ENCODE data around the gene MLKL. TPM values are rescaled to one million over a fixed set of nuclear protein-coding genes. Genes with fewer than 3 reads are reported as not detected.
A peak's percentile ranks its signal among the peaks of the same experiment; 100 is the strongest.
"Not testable (repeated sequence)": the region's sequence is repeated elsewhere in the genome, so short reads cannot be mapped to it uniquely, and the experiment has no call there.

MLKL gene
- total RNA-seq, 1 experiment from 2014 or later: not detected

- H3K9me3 ChIP-seq (replicated peaks): no peaks in the 10 kb centered on the region
- no peak for DNase-seq
- H3K4me3 ChIP-seq: no peak overlapping the region
- H3K4me1 ChIP-seq: no peaks in the 10 kb centered on the region
- H3K27me3 ChIP-seq: no peaks in the 10 kb centered on the region
- H3K36me3 ChIP-seq: peaks cover 44% of the 10 kb centered on the region
- no peak overlapping the region for H3K27ac ChIP-seq
Observed at GRCh38 chr16:74657870-74658642, 42.6 kb downstream of the MLKL start.

- H3K36me3 ChIP-seq: peaks cover 34% of the 10 kb centered on the region
- H3K27me3 ChIP-seq: no peaks in the 10 kb centered on the region
- no peaks in the 10 kb centered on the region for H3K9me3 ChIP-seq (replicated peaks)
- no peak for DNase-seq
- no peak overlapping the region for H3K4me3 ChIP-seq
- no peak overlapping the region for H3K27ac ChIP-seq
- H3K4me1 ChIP-seq: no peaks in the 10 kb centered on the region
Observed at GRCh38 chr16:74654536-74655050, 46.1 kb downstream of the MLKL start.

GRCh38 chr16:74652883-74653282 lies 47.8 kb downstream of the MLKL start:
- H3K36me3 ChIP-seq: peaks cover 25% of the 10 kb centered on the region
- H3K9me3 ChIP-seq (replicated peaks); H3K4me3 ChIP-seq; H3K27me3 ChIP-seq; H3K4me1 ChIP-seq; DNase-seq; H3K27ac ChIP-seq: not testable (repeated sequence)

GRCh38 chr16:74652249-74652648 lies 48.4 kb downstream of the MLKL start:
- Histone ChIP-seq H3K36me3 (peaks cover 29% of the 10 kb centered on the region), H3K4me3 (no peak overlapping the region), H3K27ac (no peak overlapping the region), H3K9me3 (replicated peaks) (no peaks in the 10 kb centered on the region), H3K4me1 (no peaks in the 10 kb centered on the region), H3K27me3 (no peaks in the 10 kb centered on the region)
- no peak for DNase-seq

- Histone ChIP-seq H3K36me3 (peaks cover 25% of the 10 kb centered on the region), H3K4me1 (no peaks in the 10 kb centered on the region), H3K27me3 (no peaks in the 10 kb centered on the region), H3K4me3 (no peak overlapping the region), H3K9me3 (replicated peaks) (no peaks in the 10 kb centered on the region), H3K27ac (no peak overlapping the region)
- DNase-seq: no peak
Observed at GRCh38 chr16:74651841-74652240, 48.8 kb downstream of the MLKL start.

GRCh38 chr16:74650966-74651567 lies 49.6 kb downstream of the MLKL start:
- Histone ChIP-seq H3K9me3 (replicated peaks) (no peaks in the 10 kb centered on the region), H3K27ac (no peak overlapping the region), H3K36me3 (peaks cover 25% of the 10 kb centered on the region), H3K4me1 (no peaks in the 10 kb centered on the region), H3K27me3 (no peaks in the 10 kb centered on the region), H3K4me3 (no peak overlapping the region)
- peak in 1 of 2 experiments; percentile 9 for DNase-seq

GRCh38 chr16:74649839-74650504 lies 50.7 kb downstream of the MLKL start:
- DNase-seq: no peak
- Histone ChIP-seq H3K4me1 (no peaks in the 10 kb centered on the region), H3K27ac (no peak overlapping the region), H3K9me3 (replicated peaks) (no peaks in the 10 kb centered on the region), H3K36me3 (peaks cover 29% of the 10 kb centered on the region), H3K4me3 (no peak overlapping the region), H3K27me3 (no peaks in the 10 kb centered on the region)

GRCh38 chr16:74641969-74642368 lies 58.7 kb downstream of the MLKL start:
- Histone ChIP-seq H3K4me1 (no peaks in the 10 kb centered on the region), H3K9me3 (replicated peaks) (no peaks in the 10 kb centered on the region), H3K27ac (no peak overlapping the region), H3K27me3 (no peaks in the 10 kb centered on the region), H3K36me3 (peaks cover 42% of the 10 kb centered on the region), H3K4me3 (no peak overlapping the region)
- DNase-seq: no peak

GRCh38 chr16:74637742-74638453 lies 62.8 kb downstream of the MLKL start:
- no peaks in the 10 kb centered on the region for H3K27me3 ChIP-seq
- H3K27ac ChIP-seq: no peak overlapping the region
- peaks cover 33% of the 10 kb centered on the region for H3K36me3 ChIP-seq
- no peaks in the 10 kb centered on the region for H3K4me1 ChIP-seq
- H3K9me3 ChIP-seq (replicated peaks): no peaks in the 10 kb centered on the region
- no peak overlapping the region for H3K4me3 ChIP-seq
- no peak for DNase-seq

GRCh38 chr16:74635303-74635702 lies 65.4 kb downstream of the MLKL start:
- Histone ChIP-seq H3K36me3 (peaks cover 51% of the 10 kb centered on the region), H3K27me3 (no peaks in the 10 kb centered on the region), H3K4me1 (no peaks in the 10 kb centered on the region), H3K9me3 (replicated peaks) (no peaks in the 10 kb centered on the region), H3K4me3 (no peak overlapping the region), H3K27ac (no peak overlapping the region)
- no peak for DNase-seq

GRCh38 chr16:74633686-74634085 lies 67.0 kb downstream of the MLKL start:
- H3K36me3 ChIP-seq: peaks cover 50% of the 10 kb centered on the region
- H3K27me3 ChIP-seq: no peaks in the 10 kb centered on the region
- H3K27ac ChIP-seq: no peak overlapping the region
- no peaks in the 10 kb centered on the region for H3K4me1 ChIP-seq
- H3K9me3 ChIP-seq (replicated peaks): no peaks in the 10 kb centered on the region
- no peak overlapping the region for H3K4me3 ChIP-seq
- DNase-seq: no peak

GRCh38 chr16:74627506-74628220 lies 73.0 kb downstream of the MLKL start:
- Histone ChIP-seq H3K4me3 (no peak overlapping the region), H3K9me3 (replicated peaks) (no peaks in the 10 kb centered on the region), H3K27me3 (no peaks in the 10 kb centered on the region), H3K36me3 (peaks cover 51% of the 10 kb centered on the region), H3K4me1 (no peaks in the 10 kb centered on the region), H3K27ac (no peak overlapping the region)
- no peak for DNase-seq

GRCh38 chr16:74626741-74627416 lies 73.8 kb downstream of the MLKL start:
- Histone ChIP-seq H3K4me1 (no peaks in the 10 kb centered on the region), H3K9me3 (replicated peaks) (no peaks in the 10 kb centered on the region), H3K27me3 (no peaks in the 10 kb centered on the region), H3K4me3 (no peak overlapping the region), H3K27ac (no peak overlapping the region), H3K36me3 (peaks cover 46% of the 10 kb centered on the region)
- DNase-seq: no peak

Data from SJCRH30 (cell line).